ENCODE data around the gene FSTL3.
"Not testable (repeated sequence)": the region's sequence is repeated elsewhere in the genome, so short reads cannot be mapped to it uniquely, and the experiment has no call there.

FSTL3 gene

DNA sequence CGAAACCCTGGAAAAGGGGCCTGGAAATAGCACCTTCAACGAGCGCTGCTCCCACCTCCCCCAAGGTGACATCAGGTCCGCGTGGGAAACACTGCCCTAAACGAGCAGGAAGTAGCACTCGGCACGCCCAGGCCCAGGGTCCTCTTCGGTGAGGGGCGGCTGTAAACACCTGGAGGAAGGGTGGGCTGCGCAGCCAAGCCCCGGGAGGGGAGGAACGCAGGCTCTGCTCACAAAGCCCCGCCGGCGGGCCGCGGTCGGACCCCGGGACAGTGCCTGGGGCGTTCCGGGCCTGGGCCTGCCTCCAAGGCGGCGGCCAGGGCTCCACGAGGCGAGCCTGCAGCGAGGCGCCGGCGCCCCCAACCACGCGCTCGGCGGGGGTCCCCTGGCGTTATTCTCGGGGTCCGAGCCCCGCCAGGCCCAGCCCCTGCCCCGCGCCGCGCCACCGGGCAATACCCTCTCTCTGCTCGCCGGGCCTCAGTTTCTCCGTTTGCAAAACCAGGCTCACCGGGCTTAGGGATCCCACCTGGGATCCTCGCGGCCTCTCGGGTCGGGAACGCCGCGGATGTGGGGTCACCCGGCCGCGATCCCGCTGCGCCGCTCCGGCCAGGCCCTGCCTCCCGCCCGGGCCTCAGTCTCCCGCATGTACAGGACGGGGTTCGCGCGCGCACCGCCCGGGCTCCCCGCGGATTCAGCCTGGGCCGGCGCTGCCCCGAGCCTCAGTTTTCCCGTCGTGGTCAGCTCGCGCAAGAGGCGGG, 13.8 kb upstream of the FSTL3 start:
- DNase-seq: no peak

GRCh38 chr19:662962-663681, 13.1 kb upstream of the FSTL3 start, which contains the start of gene RNF126:
TSS of gene RNF126 (minus strand) at chr19:663214. CDS start at chr19:663121, 93 bp downstream.
- peak; percentile 40 for DNase-seq

DNA sequence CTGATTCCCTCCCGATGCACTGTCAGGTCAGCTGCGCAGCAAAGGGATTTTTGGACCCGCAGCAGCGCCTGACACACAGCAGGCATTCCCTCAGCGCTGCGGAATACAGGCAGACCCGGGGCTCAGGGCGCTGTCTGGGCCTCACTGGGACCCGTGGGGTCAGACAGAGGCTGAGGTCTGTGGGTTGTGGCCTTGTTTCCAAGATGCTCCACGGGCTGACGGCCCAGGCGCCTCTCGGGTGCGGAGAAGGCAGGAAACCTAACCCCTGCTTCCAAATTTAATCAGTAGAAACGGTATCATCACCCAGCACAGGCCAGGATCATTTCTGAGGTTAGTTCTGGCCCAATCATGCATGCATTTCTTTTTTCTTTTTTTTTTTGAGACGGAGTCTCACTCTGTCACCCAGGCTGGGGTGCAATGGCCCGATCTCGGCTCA, 12.5 kb upstream of the FSTL3 start:
- DNase-seq: no peak

GRCh38 chr19:664913-665443, 11.2 kb upstream of the FSTL3 start:
- peak; percentile 16 for DNase-seq

GRCh38 chr19:666985-667573, 9.1 kb upstream of the FSTL3 start:
- not testable (repeated sequence) for DNase-seq

DNA sequence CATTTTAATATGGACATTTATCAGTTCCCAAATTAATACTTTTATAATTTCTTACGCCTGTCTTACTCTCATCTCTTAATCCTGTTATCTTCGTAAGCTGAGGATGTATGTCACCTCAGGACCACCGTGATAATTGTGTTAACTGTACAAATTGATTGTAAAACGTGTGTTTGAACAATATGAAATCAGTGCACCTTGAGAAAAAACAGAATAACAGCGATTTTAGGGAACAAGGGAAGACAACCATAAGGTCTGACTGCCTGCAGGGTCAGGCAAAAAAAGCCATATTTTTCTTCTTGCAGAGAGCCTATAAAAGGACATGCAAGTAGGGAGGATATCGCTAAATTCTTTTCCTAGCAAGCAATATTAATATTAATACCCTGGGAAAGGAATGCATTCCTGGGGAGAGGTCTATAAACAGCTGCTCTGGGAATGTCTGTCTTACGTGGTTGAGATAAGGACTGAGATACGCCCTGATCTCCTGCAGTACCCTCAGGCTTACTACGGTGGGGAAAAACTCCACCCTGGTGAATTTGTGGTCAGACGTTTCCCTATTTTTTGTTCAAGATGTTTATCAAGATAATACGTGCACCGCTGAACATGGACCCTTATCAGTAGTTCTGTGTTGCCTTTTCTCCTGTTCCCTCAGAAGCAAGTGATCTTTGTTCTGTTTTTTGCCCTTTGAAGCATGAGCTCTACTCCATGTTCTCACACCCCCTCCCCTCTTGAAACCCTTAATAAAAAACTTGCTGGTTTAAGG, 7.3 kb upstream of the FSTL3 start:
- not testable (repeated sequence) for DNase-seq

GRCh38 chr19:670609-671075, 5.5 kb upstream of the FSTL3 start:
- no peak for DNase-seq

DNA sequence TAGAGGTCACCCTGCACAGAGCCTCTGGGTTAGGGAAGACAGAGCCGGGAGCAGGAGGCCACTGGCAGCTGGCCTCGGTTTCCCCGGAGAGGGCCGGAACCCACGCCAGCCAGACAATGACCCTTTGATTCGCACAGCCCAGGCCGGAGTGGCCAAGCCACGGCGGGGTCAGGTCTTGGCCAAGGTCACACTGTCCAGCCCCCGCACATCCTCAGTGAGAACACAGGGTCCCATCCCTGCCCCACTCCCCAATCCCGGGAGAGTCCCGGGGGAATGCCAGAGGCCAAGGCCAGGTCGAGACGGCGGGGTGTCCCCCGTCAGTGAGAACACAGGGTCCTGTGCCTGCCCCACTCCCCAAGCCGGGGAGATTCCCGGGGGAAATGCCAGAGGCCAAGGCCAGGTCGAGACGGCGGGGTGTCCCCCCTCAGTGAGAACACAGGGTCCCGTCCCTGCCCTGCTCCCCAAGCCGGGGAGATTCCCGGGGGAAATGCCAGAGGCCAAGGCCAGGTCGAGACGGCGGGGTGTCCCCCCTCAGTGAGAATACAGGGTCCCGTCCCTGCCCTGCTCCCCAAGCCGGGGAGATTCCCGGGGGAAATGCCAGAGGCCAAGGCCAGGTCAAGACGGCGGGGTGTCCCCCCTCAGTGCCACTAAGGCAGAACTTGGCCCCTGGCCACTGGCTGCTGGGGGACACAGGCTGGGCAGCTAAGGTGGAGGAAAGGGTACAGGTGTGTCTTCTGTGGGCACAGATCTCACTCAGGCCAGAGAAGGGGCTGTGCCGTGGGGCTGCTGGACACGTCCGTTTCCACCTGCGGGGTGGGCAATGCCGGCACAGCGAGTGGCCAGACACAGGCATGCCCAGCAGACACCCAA, 1.7 kb upstream of the FSTL3 start:
- DNase-seq: no peak

DNA sequence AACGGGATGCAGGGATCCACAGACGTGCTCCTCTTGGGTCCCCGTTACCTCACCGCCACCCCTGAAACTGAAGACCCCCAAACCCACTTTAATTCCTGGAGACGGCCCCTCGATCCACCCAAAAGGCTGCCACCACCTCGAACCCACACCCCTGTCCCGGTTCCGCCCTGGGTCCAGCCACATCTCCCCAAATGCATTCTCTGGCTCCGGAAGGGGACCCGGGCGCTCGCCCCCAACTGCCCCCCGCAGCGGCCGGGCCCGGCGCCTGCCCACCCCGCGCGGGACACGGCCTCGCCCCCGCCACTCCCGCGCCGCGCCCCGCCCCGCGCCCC, 219 bp upstream of the FSTL3 start:
- no peak for DNase-seq

GRCh38 chr19:677201-677600, 1.0 kb downstream of the FSTL3 start:
- DNase-seq: no peak

DNA sequence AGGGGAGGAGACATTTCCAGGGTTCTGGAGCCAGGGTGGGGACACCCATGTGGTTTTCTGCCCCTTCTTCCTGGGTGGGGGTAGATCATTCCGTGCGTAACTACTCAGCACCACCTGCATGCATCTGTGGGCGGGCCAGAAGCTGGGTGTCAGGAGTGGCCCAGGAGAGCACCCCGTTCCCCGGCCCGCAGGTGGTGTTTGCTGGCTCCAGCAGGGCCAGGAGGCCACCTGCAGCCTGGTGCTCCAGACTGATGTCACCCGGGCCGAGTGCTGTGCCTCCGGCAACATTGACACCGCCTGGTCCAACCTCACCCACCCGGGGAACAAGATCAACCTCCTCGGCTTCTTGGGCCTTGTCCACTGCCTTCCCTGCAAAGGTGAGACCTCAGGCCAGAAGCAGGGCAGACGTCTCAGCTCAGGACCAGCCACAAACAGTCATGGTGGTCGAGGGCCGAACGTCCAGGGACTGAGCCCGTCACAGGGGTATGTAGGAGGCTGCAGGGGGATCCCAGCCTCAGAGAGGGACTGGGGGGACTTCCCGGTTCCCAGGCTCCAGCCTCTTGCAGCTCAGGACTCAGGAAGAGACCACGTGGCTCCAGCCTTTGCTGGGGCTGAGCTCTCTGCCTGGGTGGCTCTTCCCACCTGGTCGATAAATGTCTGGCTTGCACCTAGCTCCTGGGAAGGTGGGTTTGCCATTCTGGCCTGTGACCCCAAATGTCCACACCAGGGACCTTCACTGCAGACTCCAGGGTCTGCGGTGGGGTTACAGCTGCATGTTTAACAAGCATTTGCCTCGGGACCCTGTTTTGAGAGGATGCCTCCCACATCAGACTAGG, 1.6 kb downstream of the FSTL3 start:
- DNase-seq: no peak

- DNase-seq: no peak
Measured at GRCh38 chr19:678791-679388, 2.7 kb downstream of the FSTL3 start.

DNA sequence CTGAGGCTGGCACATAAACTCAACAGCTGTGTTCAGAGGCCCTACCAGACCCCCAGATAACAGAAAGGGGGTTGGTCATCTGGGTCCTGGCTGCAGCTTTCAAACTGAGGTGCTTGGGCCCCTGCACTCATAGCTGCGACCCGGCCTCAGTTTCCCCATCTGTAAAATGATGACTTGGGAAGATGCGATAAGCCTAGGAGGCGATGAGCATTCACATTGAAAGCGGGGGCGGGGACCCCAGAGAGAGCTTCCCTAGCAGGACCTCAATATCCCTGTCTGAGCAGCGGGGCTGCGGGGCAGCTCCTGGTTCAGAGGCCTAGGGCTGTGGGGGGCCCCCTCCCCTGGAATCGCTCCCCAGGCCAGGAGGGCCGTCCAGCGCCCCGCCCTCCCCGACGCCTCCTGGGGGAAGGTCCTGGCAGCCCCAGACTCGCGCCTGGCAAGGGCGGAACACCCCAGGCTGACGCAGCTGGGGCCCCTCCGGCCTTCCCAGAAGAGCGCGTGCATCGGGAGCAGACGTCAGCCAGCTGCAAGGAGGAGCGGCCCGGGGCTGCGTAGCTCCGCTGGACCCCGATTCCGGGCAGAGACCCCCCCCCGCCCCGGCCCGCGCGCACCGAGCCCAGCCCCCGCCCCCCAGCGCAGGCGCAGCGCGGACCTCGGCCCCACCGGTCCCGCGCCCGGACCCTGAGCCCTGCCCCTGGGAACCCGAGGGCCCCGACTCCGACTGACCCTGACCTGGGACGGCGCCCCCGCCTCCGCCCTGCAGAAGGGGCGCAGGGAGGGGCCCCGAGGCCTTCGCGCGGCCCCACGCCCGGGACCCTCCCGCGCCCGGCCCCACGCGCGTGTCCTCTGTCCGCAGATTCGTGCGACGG, 3.5 kb downstream of the FSTL3 start:
- DNase-seq: no peak

GRCh38 chr19:680287-681028, 4.3 kb downstream of the FSTL3 start:
- peak; percentile 74 for DNase-seq

DNA sequence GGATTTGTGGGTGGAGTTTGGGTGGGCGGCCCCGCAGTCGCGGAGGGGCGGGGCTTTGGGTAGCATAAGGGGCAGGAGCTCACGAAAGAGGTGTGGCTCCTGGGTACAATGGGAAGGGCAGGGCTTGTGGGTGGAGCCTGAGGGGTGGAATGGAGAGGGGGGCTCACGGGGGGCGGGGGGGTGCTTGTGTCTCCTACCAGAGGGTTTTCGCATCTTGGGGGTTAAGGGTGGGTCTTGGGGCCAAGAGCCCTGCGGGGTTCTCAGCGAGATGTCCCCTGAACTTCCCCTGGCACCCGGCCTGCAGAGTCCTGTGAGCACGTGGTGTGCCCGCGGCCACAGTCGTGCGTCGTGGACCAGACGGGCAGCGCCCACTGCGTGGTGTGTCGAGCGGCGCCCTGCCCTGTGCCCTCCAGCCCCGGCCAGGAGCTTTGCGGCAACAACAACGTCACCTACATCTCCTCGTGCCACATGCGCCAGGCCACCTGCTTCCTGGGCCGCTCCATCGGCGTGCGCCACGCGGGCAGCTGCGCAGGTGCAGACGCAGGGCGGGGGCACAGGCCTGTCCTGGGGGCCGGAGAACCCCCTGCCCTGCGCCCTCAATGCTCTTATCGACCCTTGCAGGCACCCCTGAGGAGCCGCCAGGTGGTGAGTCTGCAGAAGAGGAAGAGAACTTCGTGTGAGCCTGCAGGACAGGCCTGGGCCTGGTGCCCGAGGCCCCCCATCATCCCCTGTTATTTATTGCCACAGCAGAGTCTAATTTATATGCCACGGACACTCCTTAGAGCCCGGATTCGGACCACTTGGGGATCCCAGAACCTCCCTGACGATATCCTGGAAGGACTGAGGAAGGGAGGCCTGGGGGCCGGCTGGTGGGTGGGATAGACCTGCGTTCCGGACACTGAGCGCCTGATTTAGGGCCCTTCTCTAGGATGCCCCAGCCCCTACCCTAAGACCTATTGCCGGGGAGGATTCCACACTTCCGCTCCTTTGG, 5.1 kb downstream of the FSTL3 start:
- DNase-seq: no peak

DNA sequence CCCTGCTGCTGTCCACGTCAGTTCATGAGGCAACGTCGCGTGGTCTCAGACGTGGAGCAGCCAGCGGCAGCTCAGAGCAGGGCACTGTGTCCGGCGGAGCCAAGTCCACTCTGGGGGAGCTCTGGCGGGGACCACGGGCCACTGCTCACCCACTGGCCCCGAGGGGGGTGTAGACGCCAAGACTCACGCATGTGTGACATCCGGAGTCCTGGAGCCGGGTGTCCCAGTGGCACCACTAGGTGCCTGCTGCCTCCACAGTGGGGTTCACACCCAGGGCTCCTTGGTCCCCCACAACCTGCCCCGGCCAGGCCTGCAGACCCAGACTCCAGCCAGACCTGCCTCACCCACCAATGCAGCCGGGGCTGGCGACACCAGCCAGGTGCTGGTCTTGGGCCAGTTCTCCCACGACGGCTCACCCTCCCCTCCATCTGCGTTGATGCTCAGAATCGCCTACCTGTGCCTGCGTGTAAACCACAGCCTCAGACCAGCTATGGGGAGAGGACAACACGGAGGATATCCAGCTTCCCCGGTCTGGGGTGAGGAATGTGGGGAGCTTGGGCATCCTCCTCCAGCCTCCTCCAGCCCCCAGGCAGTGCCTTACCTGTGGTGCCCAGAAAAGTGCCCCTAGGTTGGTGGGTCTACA, 6.6 kb downstream of the FSTL3 start:
- DNase-seq: no peak

GRCh38 chr19:685454-685931, 9.3 kb downstream of the FSTL3 start:
- DNase-seq: no peak

Measured in NCI-H2081 treated with DMSO at 0.1 percent for 48 hours (cell line).